Measurements from ENCODE around the gene MBP.

The MBP gene

GRCh38 chr18:77016936-77017335 is 115.6 kb downstream of the MBP start:
- no peak overlapping the region for H3K27ac ChIP-seq (ENCODE audit: low read depth, low read length)
- no peaks in the 10 kb centered on the region for H3K27me3 ChIP-seq (ENCODE audit: control insufficient read depth, insufficient read depth, low read length)
- no peaks in the 10 kb centered on the region for H3K4me1 ChIP-seq (ENCODE audit: control insufficient read depth, insufficient read depth, low read length)
- no peak overlapping the region for H3K9ac ChIP-seq (ENCODE audit: low read length)
- H3K36me3 ChIP-seq (ENCODE audit: control insufficient read depth, insufficient read depth, low read length): no peaks in the 10 kb centered on the region
- no peak overlapping the region for H3K4me3 ChIP-seq (ENCODE audit: low read length)

- H3K27me3 ChIP-seq (ENCODE audit: control insufficient read depth, insufficient read depth, low read length): no peaks in the 10 kb centered on the region
- no peak overlapping the region for H3K9ac ChIP-seq (ENCODE audit: low read length)
- H3K36me3 ChIP-seq (ENCODE audit: control insufficient read depth, insufficient read depth, low read length): peaks cover 4% of the 10 kb centered on the region
- H3K4me1 ChIP-seq (ENCODE audit: control insufficient read depth, insufficient read depth, low read length): no peaks in the 10 kb centered on the region
- H3K4me3 ChIP-seq (ENCODE audit: low read length): no peak overlapping the region
- no peak overlapping the region for H3K27ac ChIP-seq (ENCODE audit: low read depth, low read length)
Observed at GRCh38 chr18:77015771-77016710, 116.5 kb downstream of the MBP start.

- H3K4me3 ChIP-seq (ENCODE audit: low read length): no peak overlapping the region
- peaks cover 4% of the 10 kb centered on the region for H3K36me3 ChIP-seq (ENCODE audit: control insufficient read depth, insufficient read depth, low read length)
- no peak overlapping the region for H3K9ac ChIP-seq (ENCODE audit: low read length)
- H3K4me1 ChIP-seq (ENCODE audit: control insufficient read depth, insufficient read depth, low read length): no peaks in the 10 kb centered on the region
- H3K27ac ChIP-seq (ENCODE audit: low read depth, low read length): no peak overlapping the region
- H3K27me3 ChIP-seq (ENCODE audit: control insufficient read depth, insufficient read depth, low read length): no peaks in the 10 kb centered on the region
Observed at GRCh38 chr18:77015169-77015568, 117.4 kb downstream of the MBP start.

- no peak overlapping the region for H3K27ac ChIP-seq (ENCODE audit: low read depth, low read length)
- no peaks in the 10 kb centered on the region for H3K4me1 ChIP-seq (ENCODE audit: control insufficient read depth, insufficient read depth, low read length)
- no peaks in the 10 kb centered on the region for H3K27me3 ChIP-seq (ENCODE audit: control insufficient read depth, insufficient read depth, low read length)
- no peak overlapping the region for H3K9ac ChIP-seq (ENCODE audit: low read length)
- H3K36me3 ChIP-seq (ENCODE audit: control insufficient read depth, insufficient read depth, low read length): peaks cover 4% of the 10 kb centered on the region
- no peak overlapping the region for H3K4me3 ChIP-seq (ENCODE audit: low read length)
Observed at GRCh38 chr18:77014538-77014937, 118.0 kb downstream of the MBP start.

- Histone ChIP-seq H3K4me3 (ENCODE audit: low read length) (no peak overlapping the region), H3K9ac (ENCODE audit: low read length) (no peak overlapping the region), H3K27ac (ENCODE audit: low read depth, low read length) (no peak overlapping the region)
Observed at GRCh38 chr18:77013811-77014521, 118.6 kb downstream of the MBP start.

GRCh38 chr18:77012806-77013541 is 119.6 kb downstream of the MBP start:
- Histone ChIP-seq H3K9ac (ENCODE audit: low read length) (no peak overlapping the region), H3K36me3 (ENCODE audit: control insufficient read depth, insufficient read depth, low read length) (peaks cover 7% of the 10 kb centered on the region)

More at GRCh38 chr18:77013811-77014521, 118.6 kb downstream of the MBP start:
- Histone ChIP-seq H3K4me1 (ENCODE audit: control insufficient read depth, insufficient read depth, low read length) (no peaks in the 10 kb centered on the region), H3K27me3 (ENCODE audit: control insufficient read depth, insufficient read depth, low read length) (no peaks in the 10 kb centered on the region), H3K36me3 (ENCODE audit: control insufficient read depth, insufficient read depth, low read length) (peaks cover 4% of the 10 kb centered on the region)

GRCh38 chr18:77012120-77012519 is 120.5 kb downstream of the MBP start:
- Histone ChIP-seq H3K27me3 (ENCODE audit: control insufficient read depth, insufficient read depth, low read length) (no peaks in the 10 kb centered on the region), H3K9ac (ENCODE audit: low read length) (no peak overlapping the region), H3K27ac (ENCODE audit: low read depth, low read length) (no peak overlapping the region)

More at GRCh38 chr18:77012806-77013541, 119.6 kb downstream of the MBP start:
- Histone ChIP-seq H3K4me1 (ENCODE audit: control insufficient read depth, insufficient read depth, low read length) (no peaks in the 10 kb centered on the region), H3K27ac (ENCODE audit: low read depth, low read length) (no peak overlapping the region), H3K27me3 (ENCODE audit: control insufficient read depth, insufficient read depth, low read length) (no peaks in the 10 kb centered on the region), H3K4me3 (ENCODE audit: low read length) (no peak overlapping the region)

GRCh38 chr18:77009675-77010074 is 122.9 kb downstream of the MBP start:
- Histone ChIP-seq H3K27me3 (ENCODE audit: control insufficient read depth, insufficient read depth, low read length) (no peaks in the 10 kb centered on the region), H3K9ac (ENCODE audit: low read length) (no peak overlapping the region), H3K36me3 (ENCODE audit: control insufficient read depth, insufficient read depth, low read length) (peaks cover 7% of the 10 kb centered on the region), H3K4me3 (ENCODE audit: low read length) (no peak overlapping the region), H3K4me1 (ENCODE audit: control insufficient read depth, insufficient read depth, low read length) (no peaks in the 10 kb centered on the region), H3K27ac (ENCODE audit: low read depth, low read length) (no peak overlapping the region)

More at GRCh38 chr18:77012120-77012519, 120.5 kb downstream of the MBP start:
- H3K4me3 ChIP-seq (ENCODE audit: low read length): no peak overlapping the region
- peaks cover 7% of the 10 kb centered on the region for H3K36me3 ChIP-seq (ENCODE audit: control insufficient read depth, insufficient read depth, low read length)
- H3K4me1 ChIP-seq (ENCODE audit: control insufficient read depth, insufficient read depth, low read length): no peaks in the 10 kb centered on the region

- Histone ChIP-seq H3K27me3 (ENCODE audit: control insufficient read depth, insufficient read depth, low read length) (no peaks in the 10 kb centered on the region), H3K4me3 (ENCODE audit: low read length) (no peak overlapping the region), H3K4me1 (ENCODE audit: control insufficient read depth, insufficient read depth, low read length) (no peaks in the 10 kb centered on the region), H3K9ac (ENCODE audit: low read length) (no peak overlapping the region), H3K27ac (ENCODE audit: low read depth, low read length) (no peak overlapping the region), H3K36me3 (ENCODE audit: control insufficient read depth, insufficient read depth, low read length) (peaks cover 7% of the 10 kb centered on the region)
Observed at GRCh38 chr18:77008576-77009315, 123.8 kb downstream of the MBP start.

- Histone ChIP-seq H3K27me3 (ENCODE audit: control insufficient read depth, insufficient read depth, low read length) (no peaks in the 10 kb centered on the region), H3K27ac (ENCODE audit: low read depth, low read length) (no peak overlapping the region), H3K4me1 (ENCODE audit: control insufficient read depth, insufficient read depth, low read length) (no peaks in the 10 kb centered on the region), H3K4me3 (ENCODE audit: low read length) (no peak overlapping the region), H3K36me3 (ENCODE audit: control insufficient read depth, insufficient read depth, low read length) (peaks cover 7% of the 10 kb centered on the region), H3K9ac (ENCODE audit: low read length) (no peak overlapping the region)
Observed at GRCh38 chr18:77008006-77008405, 124.6 kb downstream of the MBP start.

GRCh38 chr18:77007251-77007650 is 125.3 kb downstream of the MBP start:
- no peak overlapping the region for H3K4me3 ChIP-seq (ENCODE audit: low read length)
- H3K4me1 ChIP-seq (ENCODE audit: control insufficient read depth, insufficient read depth, low read length): no peaks in the 10 kb centered on the region
- no peaks in the 10 kb centered on the region for H3K27me3 ChIP-seq (ENCODE audit: control insufficient read depth, insufficient read depth, low read length)
- peaks cover 7% of the 10 kb centered on the region for H3K36me3 ChIP-seq (ENCODE audit: control insufficient read depth, insufficient read depth, low read length)
- H3K27ac ChIP-seq (ENCODE audit: low read depth, low read length): no peak overlapping the region
- no peak overlapping the region for H3K9ac ChIP-seq (ENCODE audit: low read length)

Data from rectal smooth muscle tissue (tissue), 1 donor.